ENCODE measurements around the gene MSN. TPM values are rescaled to one million over a fixed set of nuclear protein-coding genes. Genes with fewer than 3 reads are reported as not detected.

MSN gene
- total RNA-seq, 1 experiment from 2014 or later: 91.2 TPM

DNA sequence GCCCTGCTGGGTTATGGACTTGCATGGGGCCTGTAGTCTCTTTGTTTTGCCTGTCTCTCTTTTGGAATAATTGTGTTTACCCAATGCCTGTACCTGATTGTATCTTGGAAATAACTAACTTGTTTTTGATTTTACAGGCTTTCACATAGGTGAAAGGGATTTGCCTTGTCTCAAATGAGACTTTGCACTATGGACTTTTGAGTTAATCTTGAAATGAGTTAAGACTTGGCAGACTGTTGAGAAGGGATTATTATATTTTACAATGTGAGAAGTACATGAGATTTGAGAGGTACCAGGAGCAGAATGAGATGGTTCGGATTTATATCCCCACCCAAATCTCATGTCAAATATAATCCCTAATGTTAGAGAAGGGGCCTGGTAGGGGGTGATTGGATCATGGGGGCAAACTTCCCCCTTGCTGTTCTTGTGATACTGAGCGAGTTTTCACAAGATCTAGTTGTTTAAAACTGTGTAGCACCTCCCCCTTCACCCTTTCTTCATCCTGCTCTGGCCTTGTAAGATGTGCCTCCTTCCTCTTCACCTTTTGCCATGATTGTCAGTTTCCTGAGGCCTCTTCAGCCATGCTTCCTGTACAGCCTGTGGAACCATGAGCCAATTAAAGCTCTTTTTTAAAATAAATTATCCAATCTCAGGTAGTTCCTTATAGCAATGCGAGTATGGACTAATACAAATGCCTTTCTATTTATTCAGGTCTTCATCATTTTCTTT is 102.3 kb downstream of the MSN start (continued):
- TF ChIP-seq, protein P1, sequence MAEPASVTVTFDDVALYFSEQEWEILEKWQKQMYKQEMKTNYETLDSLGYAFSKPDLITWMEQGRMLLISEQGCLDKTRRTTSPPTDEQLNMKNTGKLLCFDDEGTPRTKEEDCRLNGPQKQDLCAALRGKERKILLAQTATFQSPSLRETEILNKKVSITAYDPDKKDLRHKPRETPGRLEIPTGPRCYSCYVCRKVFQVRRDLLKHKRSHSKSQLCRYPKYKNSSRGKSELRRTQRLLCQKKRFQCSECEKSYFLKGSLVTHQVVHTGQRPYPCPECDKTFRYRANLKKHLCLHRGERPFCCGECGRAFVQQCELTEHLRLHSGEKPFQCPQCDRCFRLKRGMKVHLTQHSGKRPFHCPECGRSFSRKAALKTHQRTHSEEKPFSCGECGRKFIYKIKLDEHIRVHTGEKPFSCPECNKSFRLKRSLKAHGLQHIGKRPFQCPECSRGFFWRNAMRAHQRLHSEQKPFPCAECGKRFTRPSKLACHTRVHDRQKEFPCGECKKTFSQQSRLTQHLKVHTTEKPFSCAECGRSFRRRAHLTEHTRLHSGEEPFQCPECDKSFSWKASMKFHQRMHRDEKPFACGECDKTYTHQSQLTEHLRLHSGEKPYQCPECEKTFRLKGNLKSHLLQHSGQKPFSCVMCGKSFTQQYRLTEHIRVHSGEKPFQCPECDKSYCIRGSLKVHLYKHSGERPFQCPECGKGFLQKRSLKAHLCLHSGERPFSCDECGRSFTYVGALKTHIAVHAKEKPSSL (CRISPR knock-in tag; conservative IDR thresholded peaks at IDR 0.05): no peak

DNA sequence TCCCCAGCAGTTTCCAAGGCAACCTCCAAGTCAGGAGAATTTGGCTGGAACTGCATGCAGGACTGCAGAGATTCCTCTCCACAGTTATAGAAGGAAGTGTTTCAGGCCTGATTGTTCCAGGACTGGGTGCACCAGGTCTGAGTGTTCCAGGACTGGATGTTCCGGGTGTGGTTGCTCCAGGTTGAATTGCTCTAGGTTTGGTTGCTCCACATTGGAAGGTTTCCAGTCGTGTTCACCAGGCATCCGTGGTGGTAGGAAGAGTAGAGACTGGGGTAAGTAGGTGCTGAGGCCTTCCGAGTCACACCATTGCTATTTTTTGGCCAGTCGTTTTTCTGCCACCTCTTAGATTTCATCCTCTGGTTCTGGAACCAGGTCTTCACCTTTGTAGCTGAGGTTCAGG is 105.4 kb downstream of the MSN start:
- Mint-ChIP-seq H3K9me3 (no peaks in the 10 kb centered on the region), H3K4me1 (no peaks in the 10 kb centered on the region), H3K27ac (no peak overlapping the region), H3K36me3 (no peaks in the 10 kb centered on the region), H3K4me3 (no peak overlapping the region), H3K27me3 (ENCODE audit: low read depth) (no peaks in the 10 kb centered on the region)
- TF ChIP-seq TEAD1 (CRISPR knock-in tag; IDR thresholded peaks at IDR 0.05): no peak
- TF ChIP-seq, protein P2, sequence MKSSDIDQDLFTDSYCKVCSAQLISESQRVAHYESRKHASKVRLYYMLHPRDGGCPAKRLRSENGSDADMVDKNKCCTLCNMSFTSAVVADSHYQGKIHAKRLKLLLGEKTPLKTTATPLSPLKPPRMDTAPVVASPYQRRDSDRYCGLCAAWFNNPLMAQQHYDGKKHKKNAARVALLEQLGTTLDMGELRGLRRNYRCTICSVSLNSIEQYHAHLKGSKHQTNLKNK (CRISPR knock-in tag; IDR thresholded peaks at IDR 0.05): no peak
- TF ChIP-seq, protein P3, sequence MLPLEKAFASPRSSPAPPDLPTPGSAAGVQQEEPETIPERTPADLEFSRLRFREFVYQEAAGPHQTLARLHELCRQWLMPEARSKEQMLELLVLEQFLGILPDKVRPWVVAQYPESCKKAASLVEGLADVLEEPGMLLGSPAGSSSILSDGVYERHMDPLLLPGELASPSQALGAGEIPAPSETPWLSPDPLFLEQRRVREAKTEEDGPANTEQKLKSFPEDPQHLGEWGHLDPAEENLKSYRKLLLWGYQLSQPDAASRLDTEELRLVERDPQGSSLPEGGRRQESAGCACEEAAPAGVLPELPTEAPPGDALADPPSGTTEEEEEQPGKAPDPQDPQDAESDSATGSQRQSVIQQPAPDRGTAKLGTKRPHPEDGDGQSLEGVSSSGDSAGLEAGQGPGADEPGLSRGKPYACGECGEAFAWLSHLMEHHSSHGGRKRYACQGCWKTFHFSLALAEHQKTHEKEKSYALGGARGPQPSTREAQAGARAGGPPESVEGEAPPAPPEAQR (CRISPR knock-in tag; IDR thresholded peaks at IDR 0.05): no peak
- TF ChIP-seq FOXK1 (CRISPR knock-in tag; IDR thresholded peaks at IDR 0.05): no peak
- TF ChIP-seq FOXP1 (CRISPR knock-in tag; IDR thresholded peaks at IDR 0.05; ENCODE audit: borderline replicate concordance): no peak
- no peak for TF ChIP-seq ATF1 (CRISPR knock-in tag; IDR thresholded peaks at IDR 0.05)
- TF ChIP-seq, protein P4, sequence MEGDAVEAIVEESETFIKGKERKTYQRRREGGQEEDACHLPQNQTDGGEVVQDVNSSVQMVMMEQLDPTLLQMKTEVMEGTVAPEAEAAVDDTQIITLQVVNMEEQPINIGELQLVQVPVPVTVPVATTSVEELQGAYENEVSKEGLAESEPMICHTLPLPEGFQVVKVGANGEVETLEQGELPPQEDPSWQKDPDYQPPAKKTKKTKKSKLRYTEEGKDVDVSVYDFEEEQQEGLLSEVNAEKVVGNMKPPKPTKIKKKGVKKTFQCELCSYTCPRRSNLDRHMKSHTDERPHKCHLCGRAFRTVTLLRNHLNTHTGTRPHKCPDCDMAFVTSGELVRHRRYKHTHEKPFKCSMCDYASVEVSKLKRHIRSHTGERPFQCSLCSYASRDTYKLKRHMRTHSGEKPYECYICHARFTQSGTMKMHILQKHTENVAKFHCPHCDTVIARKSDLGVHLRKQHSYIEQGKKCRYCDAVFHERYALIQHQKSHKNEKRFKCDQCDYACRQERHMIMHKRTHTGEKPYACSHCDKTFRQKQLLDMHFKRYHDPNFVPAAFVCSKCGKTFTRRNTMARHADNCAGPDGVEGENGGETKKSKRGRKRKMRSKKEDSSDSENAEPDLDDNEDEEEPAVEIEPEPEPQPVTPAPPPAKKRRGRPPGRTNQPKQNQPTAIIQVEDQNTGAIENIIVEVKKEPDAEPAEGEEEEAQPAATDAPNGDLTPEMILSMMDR (IDR thresholded peaks at IDR 0.05): no peak
- TF ChIP-seq, protein P5, sequence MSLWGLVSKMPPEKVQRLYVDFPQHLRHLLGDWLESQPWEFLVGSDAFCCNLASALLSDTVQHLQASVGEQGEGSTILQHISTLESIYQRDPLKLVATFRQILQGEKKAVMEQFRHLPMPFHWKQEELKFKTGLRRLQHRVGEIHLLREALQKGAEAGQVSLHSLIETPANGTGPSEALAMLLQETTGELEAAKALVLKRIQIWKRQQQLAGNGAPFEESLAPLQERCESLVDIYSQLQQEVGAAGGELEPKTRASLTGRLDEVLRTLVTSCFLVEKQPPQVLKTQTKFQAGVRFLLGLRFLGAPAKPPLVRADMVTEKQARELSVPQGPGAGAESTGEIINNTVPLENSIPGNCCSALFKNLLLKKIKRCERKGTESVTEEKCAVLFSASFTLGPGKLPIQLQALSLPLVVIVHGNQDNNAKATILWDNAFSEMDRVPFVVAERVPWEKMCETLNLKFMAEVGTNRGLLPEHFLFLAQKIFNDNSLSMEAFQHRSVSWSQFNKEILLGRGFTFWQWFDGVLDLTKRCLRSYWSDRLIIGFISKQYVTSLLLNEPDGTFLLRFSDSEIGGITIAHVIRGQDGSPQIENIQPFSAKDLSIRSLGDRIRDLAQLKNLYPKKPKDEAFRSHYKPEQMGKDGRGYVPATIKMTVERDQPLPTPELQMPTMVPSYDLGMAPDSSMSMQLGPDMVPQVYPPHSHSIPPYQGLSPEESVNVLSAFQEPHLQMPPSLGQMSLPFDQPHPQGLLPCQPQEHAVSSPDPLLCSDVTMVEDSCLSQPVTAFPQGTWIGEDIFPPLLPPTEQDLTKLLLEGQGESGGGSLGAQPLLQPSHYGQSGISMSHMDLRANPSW (CRISPR knock-in tag; conservative IDR thresholded peaks at IDR 0.05; ENCODE audit: low read depth): no peak
- TF ChIP-seq ZNF263 (CRISPR knock-in tag; IDR thresholded peaks at IDR 0.05; ENCODE audit: low read depth): no peak
- TF ChIP-seq GRHL2 (CRISPR knock-in tag; IDR thresholded peaks at IDR 0.05; ENCODE audit: insufficient replicate concordance, severe bottlenecking): no peak
- ATAC-seq (no peak), DNase-seq (ENCODE audit: low spot score) (no peak)
- ChIA-PET POLR2A (no interaction called here), CTCF (no interaction called here)

DNA sequence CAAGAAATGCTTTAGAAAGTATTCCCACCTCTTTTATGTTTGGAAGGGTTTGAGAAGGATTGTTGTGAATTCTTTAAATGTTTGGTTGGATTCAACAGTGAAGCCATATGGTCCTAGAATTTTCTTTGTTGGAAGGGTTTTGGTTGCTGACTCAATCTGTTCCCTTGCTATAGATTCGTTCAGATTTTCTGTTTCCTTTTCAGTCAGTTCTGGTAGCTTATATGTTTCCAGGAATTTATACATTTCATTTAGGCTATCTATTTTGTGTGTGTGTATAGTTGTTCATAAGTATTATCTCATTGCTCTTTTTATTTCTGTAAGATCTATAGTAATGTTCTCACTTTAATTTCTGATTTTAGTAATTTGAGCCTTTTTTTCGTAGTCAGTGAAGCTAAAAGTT is 114.4 kb downstream of the MSN start:
- CTCF ChIA-PET: no interaction called here
- TF ChIP-seq ELF4 (CRISPR knock-in tag; IDR thresholded peaks at IDR 0.05; ENCODE audit: low read depth): no peak
- TF ChIP-seq, protein P1 (CRISPR knock-in tag; conservative IDR thresholded peaks at IDR 0.05): no peak
- DNase-seq (ENCODE audit: low spot score) (no peak), ATAC-seq (no peak)
- H3K9me3 Mint-ChIP-seq: no peaks in the 10 kb centered on the region
- H3K4me1 Mint-ChIP-seq: no peaks in the 10 kb centered on the region
- no peak overlapping the region for H3K27ac Mint-ChIP-seq
- no peaks in the 10 kb centered on the region; the same call in none of the 2 replicates for H3K27me3 Mint-ChIP-seq (ENCODE audit: low read depth)
- H3K36me3 Mint-ChIP-seq: no peaks in the 10 kb centered on the region
- POLR2A ChIA-PET: no interaction called here
- H3K4me3 Mint-ChIP-seq: no peak overlapping the region

Data from WTC11 (cell line).